MV-4-11 (cell line): Measurements from ENCODE around the gene LHPP.

Source experiments
- DNase-seq: peaks from one replicate; lab custom pipeline; 2025; lab: John Stamatoyannopoulos, UW

LHPP gene

DNA sequence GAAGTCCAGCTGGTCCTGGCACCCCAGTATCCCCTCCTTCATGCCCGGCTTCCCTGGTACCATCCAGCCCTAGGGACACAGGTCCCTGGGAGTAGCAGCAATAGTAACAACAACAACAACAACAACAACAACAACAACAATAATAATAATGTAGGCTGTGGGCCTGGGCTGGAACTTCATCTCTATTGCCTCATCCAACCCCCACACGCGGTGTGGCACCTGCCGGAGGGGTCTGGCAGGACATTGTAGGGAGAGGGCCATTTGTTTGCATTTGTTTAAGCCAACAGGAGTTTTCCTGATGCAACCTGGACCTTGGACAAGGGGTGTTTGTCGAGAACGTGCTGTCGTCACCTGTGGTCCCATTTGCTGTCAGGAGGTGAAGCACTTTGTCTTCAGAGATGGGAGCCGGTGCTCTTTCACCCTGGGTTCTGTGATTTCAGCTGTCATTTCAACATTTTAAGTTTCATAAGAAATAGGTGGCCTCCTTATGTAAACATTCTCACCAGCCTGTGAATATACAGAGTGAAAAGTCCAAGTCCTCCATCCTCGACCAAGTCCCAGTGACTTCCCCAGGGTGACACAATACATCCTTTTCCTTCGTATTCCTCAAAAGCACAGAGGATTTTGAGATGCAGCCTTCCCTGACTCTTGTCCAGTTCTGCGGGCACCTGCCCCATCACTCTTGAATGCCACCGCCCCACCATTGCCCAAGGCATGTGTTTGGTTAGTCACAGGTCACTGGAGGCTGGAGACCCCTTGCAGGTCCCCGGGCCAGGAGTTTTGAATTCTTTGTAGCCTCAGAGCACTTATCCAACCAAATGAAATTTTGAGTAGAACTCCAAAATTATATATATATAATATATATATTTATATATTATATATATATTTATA is 9.2 kb downstream of the LHPP start:
- DNase-seq = no peak

GRCh38 chr10:124472071-124472470 is 10.4 kb downstream of the LHPP start:
- DNase-seq = no peak

GRCh38 chr10:124473070-124473469 is 11.4 kb downstream of the LHPP start:
- DNase-seq = no peak

DNA sequence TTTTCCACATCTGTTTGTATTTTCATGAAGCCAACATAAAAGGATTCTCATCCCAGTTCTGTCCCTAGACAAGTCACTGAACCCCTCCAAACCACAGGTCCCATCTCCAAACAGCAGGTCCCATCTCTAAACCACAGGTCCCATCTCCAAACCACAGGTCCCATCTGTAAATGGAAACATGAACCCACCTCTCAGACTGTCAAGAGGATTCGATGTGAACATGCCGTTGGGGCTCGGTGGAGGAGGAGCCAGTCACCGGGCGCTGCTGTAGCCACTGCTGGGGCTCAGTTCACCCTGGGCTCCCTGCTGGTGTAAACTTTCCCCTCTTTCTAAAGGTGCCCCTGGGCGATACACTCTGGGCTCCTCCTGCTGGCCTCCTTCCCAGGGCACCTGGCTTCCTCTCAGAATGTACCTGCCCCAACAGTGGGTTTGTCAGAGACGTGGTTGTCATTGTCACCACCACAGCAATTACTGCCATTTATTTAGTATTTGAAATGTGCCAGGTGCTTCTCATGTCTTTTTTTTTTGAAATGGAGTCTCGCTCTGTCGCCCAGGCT is 13.0 kb downstream of the LHPP start:
- DNase-seq = no peak

DNA sequence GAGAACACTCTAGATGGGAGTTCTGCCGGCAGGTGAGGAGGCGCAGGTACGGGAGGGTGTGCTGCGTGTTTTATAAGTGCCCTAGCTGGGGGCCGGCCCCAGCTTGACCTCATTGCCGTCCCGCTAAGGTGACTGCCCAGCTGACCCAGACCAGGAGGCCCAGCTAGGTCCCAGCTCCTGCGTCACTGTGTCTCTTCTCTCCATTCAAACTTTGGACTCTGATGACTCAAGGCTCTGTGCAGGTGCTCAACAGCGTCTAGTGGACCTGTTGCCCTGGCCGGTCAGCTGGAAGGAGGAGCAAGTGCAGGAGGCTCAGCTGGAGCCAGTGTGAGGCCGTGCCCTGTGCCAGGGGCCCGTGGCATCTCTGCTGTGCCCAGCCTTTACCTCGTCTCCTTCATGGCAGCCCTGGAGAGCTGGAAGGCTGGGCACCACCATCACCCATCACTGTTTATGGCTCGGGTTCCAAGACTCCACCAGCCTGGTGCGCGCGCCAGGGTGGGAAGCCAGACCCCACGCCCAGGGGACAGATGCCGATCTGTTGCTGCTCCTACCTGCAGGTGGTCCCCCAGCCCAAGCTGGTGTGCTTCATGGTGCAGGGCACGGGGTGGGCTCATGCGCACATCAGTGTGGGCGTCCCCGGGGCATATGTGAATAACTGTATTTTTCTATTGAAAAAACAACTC is 14.6 kb downstream of the LHPP start:
- no peak for DNase-seq

DNA sequence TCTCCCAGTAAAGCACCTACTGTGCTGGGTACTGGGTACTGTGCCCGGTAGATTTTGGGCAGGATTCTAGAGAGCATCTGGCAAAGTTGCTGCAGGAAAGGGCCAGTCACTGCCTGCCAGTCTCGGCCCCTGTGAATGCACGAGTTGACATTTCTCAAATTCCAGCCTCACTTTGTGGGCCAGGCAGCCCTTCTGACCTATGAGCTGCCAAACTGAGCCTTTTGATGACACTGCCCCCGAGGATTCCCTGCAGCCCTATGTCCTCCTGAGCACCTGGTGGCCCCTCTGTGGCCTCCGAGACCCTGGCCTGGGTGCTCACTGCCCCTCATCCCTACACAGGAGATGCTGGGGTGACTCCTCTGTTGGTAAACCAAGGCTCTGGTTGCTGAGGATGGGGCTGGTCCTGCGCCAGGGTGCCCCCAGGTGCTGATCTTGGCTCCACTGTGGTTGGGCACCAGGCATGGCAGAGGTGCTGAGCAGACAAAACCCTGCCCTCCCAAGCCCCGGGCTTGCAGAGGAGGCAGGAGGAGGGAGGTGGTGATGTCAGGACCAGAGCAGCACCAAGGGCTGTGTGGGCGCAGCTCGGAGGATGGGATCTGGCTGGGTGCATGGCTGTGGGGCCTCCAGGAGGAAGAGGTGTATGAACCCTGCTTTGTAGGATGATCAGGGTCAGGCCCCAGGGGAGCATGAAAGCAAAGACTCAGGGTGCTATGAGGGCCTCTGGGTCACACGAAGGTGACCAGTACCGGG is 16.2 kb downstream of the LHPP start:
- DNase-seq = no peak

DNA sequence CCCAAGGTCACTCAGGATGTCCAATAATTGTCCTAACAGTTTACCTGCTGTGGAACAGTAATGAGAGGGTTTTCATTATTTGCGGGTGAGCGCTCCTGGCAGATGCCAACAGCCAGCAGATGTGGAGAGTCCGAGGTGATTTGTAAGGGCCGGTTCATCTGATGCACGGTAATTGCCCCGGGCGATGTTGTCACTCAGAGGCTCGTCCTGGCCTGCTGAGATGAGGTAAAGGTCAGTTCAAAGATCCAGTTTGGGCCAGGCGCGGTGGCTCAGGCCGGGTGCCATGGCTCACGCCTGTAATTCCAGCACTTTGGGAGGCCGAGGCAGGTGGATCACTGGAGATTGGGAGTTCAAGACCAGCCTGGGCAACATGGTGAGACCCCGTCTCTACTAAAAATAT is 16.9 kb downstream of the LHPP start:
- no peak for DNase-seq

GRCh38 chr10:124480860-124481259 is 19.2 kb downstream of the LHPP start:
- DNase-seq = no peak

DNA sequence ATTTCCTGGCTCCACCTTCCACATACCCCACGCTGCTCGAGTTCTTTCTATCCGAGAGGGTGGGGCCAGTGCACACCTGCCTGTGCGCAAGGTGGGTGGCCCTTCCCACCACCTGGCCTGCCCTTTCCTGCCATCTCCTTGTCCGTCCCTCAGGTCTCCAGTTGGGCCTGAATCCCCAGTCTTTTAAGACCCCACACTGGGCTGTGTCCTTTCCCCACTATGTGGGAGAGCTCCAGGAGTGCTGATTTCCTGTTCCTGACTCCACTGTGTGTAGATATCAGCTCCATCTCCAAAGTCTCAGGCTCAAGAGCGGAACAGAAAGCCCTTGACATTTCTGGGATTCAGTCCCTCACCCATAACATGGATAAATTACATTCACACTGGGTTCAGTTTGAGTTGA is 20.1 kb downstream of the LHPP start:
- DNase-seq = no peak

GRCh38 chr10:124482236-124482800 is 20.7 kb downstream of the LHPP start:
- DNase-seq = no peak

DNA sequence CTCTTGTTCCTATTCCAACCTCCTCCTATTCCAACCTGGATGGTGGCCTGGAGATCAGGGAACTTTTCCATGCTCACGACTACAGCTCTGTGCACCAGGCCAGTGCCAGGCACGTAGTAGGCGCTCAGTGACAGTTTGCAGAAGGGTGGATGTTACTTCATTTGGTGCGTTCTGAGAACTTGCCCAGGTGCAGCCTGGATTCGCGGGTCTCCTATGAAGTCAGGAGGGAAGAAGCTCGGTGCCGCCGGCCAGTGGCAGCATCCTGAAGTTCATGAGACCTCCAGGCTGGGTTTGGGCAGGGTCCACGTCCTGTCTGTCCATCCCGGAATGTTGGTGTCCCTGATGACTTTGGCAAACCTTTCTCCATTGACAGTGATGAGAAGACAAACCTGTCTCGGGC is 21.3 kb downstream of the LHPP start:
- no peak for DNase-seq

DNA sequence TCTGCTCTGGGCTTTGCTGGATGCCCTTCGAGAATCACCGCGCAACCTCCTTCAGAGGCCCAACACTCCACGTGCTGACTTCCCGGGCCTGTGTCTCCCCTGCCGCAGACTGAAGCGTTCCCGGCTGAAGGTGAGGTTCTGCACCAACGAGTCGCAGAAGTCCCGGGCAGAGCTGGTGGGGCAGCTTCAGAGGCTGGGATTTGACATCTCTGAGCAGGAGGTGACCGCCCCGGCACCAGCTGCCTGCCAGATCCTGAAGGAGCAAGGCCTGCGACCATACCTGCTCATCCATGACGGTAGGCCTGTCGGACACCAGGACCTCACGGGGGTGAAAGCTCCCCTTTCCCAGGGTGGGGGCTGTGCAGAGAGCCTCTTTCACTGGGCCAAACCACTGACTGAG is 22.4 kb downstream of the LHPP start:
- no peak for DNase-seq

- no peak for DNase-seq
These were observed 23.0 kb downstream of the LHPP start for GRCh38 chr10:124484661-124485060.

DNA sequence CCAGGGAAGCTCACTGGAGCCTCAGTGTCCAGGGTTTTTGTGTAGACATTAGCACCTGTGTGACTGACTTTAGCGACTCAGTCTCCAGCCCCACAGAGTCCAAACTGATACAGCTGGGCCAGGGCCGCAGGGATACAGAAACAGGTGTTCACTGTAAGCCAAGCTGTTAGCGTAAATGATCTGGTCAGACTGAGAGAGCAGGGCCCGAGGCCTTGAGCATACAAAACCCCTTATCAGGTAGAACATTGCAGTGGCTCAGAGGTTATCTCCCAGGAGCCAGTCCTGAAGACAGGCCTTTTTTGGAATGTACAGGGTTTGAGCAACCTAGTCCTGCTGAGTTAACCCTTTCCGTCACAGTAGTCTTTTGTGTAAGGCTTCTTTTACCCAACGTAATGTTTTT is 25.0 kb downstream of the LHPP start:
- no peak for DNase-seq

GRCh38 chr10:124491105-124491504 is 29.5 kb downstream of the LHPP start:
- DNase-seq = no peak

- DNase-seq = no peak
These were observed 30.6 kb downstream of the LHPP start for GRCh38 chr10:124492266-124492665.

GRCh38 chr10:124493214-124493882 is 31.7 kb downstream of the LHPP start:
- DNase-seq = peak; percentile 74

DNA sequence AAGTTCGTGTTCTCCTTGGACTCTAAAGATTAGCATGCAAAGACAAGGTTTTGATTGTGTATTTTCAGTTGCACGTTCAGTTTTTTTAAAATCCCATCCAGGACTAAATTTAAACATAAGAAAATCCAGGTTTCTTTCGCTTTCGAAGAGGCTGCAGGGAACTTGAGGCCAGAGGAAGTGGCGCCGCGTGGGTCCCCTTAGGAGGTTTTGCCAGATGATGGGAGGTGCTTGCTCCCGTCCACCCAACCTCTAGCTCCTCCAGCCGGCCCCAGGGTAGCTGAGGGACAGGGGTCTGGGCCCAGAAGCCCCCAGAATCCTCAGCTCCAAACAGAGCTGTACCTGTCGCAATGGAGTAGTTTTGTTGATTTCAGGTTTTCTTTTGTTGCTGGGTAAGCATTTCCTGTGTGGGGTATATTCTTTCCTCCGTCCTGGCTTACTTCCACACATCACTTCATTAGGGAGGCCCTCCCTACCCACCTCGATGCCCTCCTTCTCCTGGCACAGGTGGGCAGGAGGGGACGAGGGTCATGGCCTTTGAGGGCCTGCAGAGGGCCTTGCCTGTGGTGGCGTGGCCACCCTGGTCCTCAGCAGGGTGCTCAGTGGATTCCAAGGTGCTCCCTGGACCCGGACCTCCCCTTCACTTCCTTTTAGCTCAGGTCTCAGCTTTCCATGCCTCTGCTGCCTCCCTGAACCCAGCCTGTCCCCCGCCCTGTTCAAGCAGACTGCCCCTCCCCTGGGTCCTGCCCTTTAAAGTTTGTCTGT is 32.6 kb downstream of the LHPP start:
- peak; percentile 40 for DNase-seq

- no peak for DNase-seq
These were observed 33.5 kb downstream of the LHPP start for GRCh38 chr10:124495162-124495561.

DNA sequence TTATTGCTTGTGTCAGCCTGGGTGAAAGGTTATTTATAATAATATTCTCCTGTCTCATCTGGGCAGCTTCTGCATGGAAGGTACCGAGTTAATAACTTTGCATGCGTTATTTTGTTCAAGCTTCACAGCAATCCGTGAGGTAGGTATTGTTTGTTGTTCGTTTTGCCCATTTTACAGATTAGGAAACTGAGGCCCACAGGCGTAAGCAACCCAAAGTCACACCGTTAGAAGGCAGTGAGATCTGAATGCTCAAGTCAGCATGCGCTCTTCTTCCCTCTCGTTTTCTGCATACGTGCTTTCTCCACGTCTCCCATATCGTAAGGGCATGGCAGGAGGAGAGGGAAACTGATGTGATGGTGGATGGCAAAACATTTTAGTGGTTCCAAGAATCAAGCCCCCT is 34.1 kb downstream of the LHPP start:
- no peak for DNase-seq

GRCh38 chr10:124496150-124496549 is 34.5 kb downstream of the LHPP start:
- DNase-seq = no peak
